Endothelial cell of umbilical vein (primary cell): ENCODE data around the gene PDE3A. TPM values are rescaled to one million over a fixed set of nuclear protein-coding genes. Genes with fewer than 3 reads are reported as not detected.

Experiments
- BruUV-seq: library from RNA; stranded (reverse); fragments of 400-500 nt; replicated peaks from 2 replicates; lab custom pipeline; 2021; lab: Mats Ljungman, UMichigan
- CTCF ChIA-PET: fragments of 300-600, 350-600 bp; sonication (Branson Sonifier 250); formaldehyde crosslinking; loops from one replicate; lab custom pipeline; 2021; ENCODE audit warnings: antibody characterized with exemption, inconsistent platforms; lab: Charles Lee
- POLR2A ChIA-PET: fragments of 300-600, 350-600 bp; sonication (Branson Sonifier 250); formaldehyde crosslinking; loops from one replicate; lab custom pipeline; 2021; ENCODE audit warnings: antibody characterized with exemption, inconsistent platforms; lab: Charles Lee
- DNase-seq: peaks from one replicate; pipeline ENCODE4 v3.0.0-alpha.2; 2011; ENCODE audit warnings: low read depth, low spot score
- FAIRE-seq: peaks from 2 replicates; lab custom pipeline; 2011; peaks lifted over from hg19 to GRCh38; lab: Jason Lieb, UNC
- H2AFZ ChIP-seq: 2 replicates; pipeline ENCODE4 v1.6.0; 2012; ENCODE audit warnings: low read depth, low read length, control low read depth, inconsistent platforms
- H3K27ac ChIP-seq: 2 replicates; pipeline ENCODE4 v1.5.1; 2011; ENCODE audit warnings: low read depth, mild to moderate bottlenecking, control low read depth, low read length, moderate library complexity; ENCODE audit not compliant: insufficient read depth
- H3K27me3 ChIP-seq, 2 experiments: 2 replicates each; pipeline versions ENCODE4 v1.6.0 to v1.6.1; 2011; ENCODE audit warnings: low read length in 2 of 2, mixed read lengths in 1 of 2; ENCODE audit not compliant: control insufficient read depth in 2 of 2, insufficient read depth in 2 of 2
- H3K36me3 ChIP-seq, 2 experiments: 2 replicates in 1 of 2; 3 replicates in 1 of 2; pipeline ENCODE4 v1.5.1; 2011; ENCODE audit warnings: low read length in 2 of 2, mild to moderate bottlenecking in 1 of 2, moderate library complexity in 1 of 2; ENCODE audit not compliant: control insufficient read depth in 2 of 2, insufficient read depth in 2 of 2; ENCODE audit errors: extremely low read depth in 1 of 2
- H3K4me1 ChIP-seq: 3 replicates; pipeline ENCODE4 v1.5.1; 2011; ENCODE audit warnings: mild to moderate bottlenecking, low read length; ENCODE audit not compliant: control insufficient read depth, insufficient read depth; ENCODE audit errors: extremely low read depth
- H3K4me2 ChIP-seq: 2 replicates; pipeline ENCODE4 v1.6.1; 2011; ENCODE audit warnings: low read length, control low read depth, mixed read lengths; ENCODE audit not compliant: insufficient read depth
- H3K4me3 ChIP-seq, 3 experiments: fragments of 200-600 bp in 1 of 3; sonication (generic), shearing (Covaris generic) in 1 of 3; replicated peaks in 1 of 3; 2 replicates each; pipeline ENCODE4 v1.5.1; 2011 to 2016; ENCODE audit warnings: control low read depth in 3 of 3, low read length in 3 of 3, mild to moderate bottlenecking in 2 of 3, inconsistent platforms in 1 of 3, low read depth in 1 of 3, moderate library complexity in 1 of 3; ENCODE audit not compliant: insufficient read depth in 1 of 3
- H3K79me2 ChIP-seq: 2 replicates; pipeline ENCODE4 v1.6.0; 2012; ENCODE audit warnings: low read length, inconsistent platforms; ENCODE audit not compliant: control insufficient read depth, insufficient read depth
- H3K9ac ChIP-seq: replicated peaks from 2 replicates; pipeline ENCODE3; 2011; ENCODE audit warnings: low read length, control low read depth; ENCODE audit not compliant: insufficient read depth; ENCODE audit errors: extremely low read depth
- H3K9me1 ChIP-seq: replicated peaks from 3 replicates; pipeline ENCODE4 v1.6.0; 2011; ENCODE audit warnings: mild to moderate bottlenecking, low read length; ENCODE audit not compliant: control insufficient read depth, insufficient read depth; ENCODE audit errors: extremely low read depth
- H3K9me3 ChIP-seq: replicated peaks from 2 replicates; pipeline ENCODE4 v1.5.1; 2012; ENCODE audit warnings: low read length, inconsistent platforms; ENCODE audit not compliant: control insufficient read depth, insufficient read depth
- H4K20me1 ChIP-seq: replicated peaks from 2 replicates; pipeline ENCODE3; 2011; ENCODE audit warnings: mild to moderate bottlenecking, low read length; ENCODE audit not compliant: control insufficient read depth, insufficient read depth; ENCODE audit errors: extremely low read depth
- EZH2 ChIP-seq: IDR thresholded peaks from 2 replicates; pipeline ENCODE4 v1.6.1; 2012; ENCODE audit warnings: borderline replicate concordance, low read depth, mild to moderate bottlenecking, moderate library complexity, low read length, inconsistent platforms; ENCODE audit not compliant: severe bottlenecking
- FOS ChIP-seq: IDR thresholded peaks from 2 replicates; pipeline ENCODE4 v1.6.1; 2011; ENCODE audit warnings: mild to moderate bottlenecking, low read length, moderate library complexity, borderline replicate concordance; ENCODE audit not compliant: insufficient read depth
- GATA2 ChIP-seq: IDR thresholded peaks from 2 replicates; pipeline ENCODE4 v1.7.0; 2011; ENCODE audit warnings: low read depth, mild to moderate bottlenecking, moderate library complexity, mixed read lengths, low read length; ENCODE audit not compliant: insufficient read length, insufficient read depth
- JUN ChIP-seq: IDR thresholded peaks from 2 replicates; pipeline ENCODE4 v1.6.1; 2011; ENCODE audit warnings: borderline replicate concordance, low read depth; ENCODE audit not compliant: insufficient read length, insufficient read depth
- MAX ChIP-seq: IDR thresholded peaks from 2 replicates; pipeline ENCODE4 v1.6.1; 2011; ENCODE audit not compliant: insufficient read depth, insufficient read length
- MYC ChIP-seq: IDR thresholded peaks from one replicate; pipeline ENCODE4 v1.6.1; 2011; ENCODE audit warnings: mild to moderate bottlenecking, low read depth, low read length
- POLR2A ChIP-seq: IDR thresholded peaks from 2 replicates; pipeline ENCODE4 v1.6.1; 2012; ENCODE audit warnings: low read depth, mild to moderate bottlenecking, control low read depth, low read length
- POLR2AphosphoS5 ChIP-seq: IDR thresholded peaks from 2 replicates; pipeline ENCODE4 v1.6.1; 2012; ENCODE audit warnings: low read depth, mild to moderate bottlenecking, control low read depth, low read length, moderate library complexity; ENCODE audit not compliant: insufficient read depth
- dilution Hi-C: fragments of 300-500 bp; cut with MboI; formaldehyde crosslinking; loops from one replicate; pipeline ENCODE4 v1.15.0; 2019; ENCODE audit warnings: low sequenced_read_pairs; ENCODE audit not compliant: extremely low pct_ligation_motif_present
- intact Hi-C: fragments of 100-400 bp; cut with micrococcal nuclease; formaldehyde crosslinking; loops from one replicate; pipeline ENCODE4 v1.10.0; 2022
- polyA plus RNA-seq, 4 experiments: library from polyadenylated mRNA; depleted of rRNA in 3 of 4; stranded (reverse) in 3 of 4; unstranded in 1 of 4; fragments of >200 nt; gene quantifications; 2 replicates each; pipeline versions ENCODE4 v1.2.1 to v1.2.3, GENCODE V29; 2011 to 2012; ENCODE audit warnings: missing spikeins in 1 of 4
- total RNA-seq: library from RNA; stranded (reverse); gene quantifications from 2 replicates; pipeline ENCODE4 v1.2.3, GENCODE V29; 2021
- TF ChIP-seq, protein P1 (sequence below), 2 donors: IDR thresholded peaks; 1 replicate in 1 of 2; 2 replicates in 1 of 2; pipeline ENCODE4 v1.5.1; 2011; ENCODE audit warnings: low read length in 2 of 2, mild to moderate bottlenecking in 2 of 2, moderate library complexity in 2 of 2, control low read depth in 1 of 2, inconsistent platforms in 1 of 2, low read depth in 1 of 2; ENCODE audit not compliant: insufficient read depth in 1 of 2; ENCODE audit errors: extremely low read depth in 1 of 2

Gene PDE3A
- total and polyA plus RNA-seq, 2 donors (not counting 3 experiments of a cell fraction or from before 2014, with no cell fraction given): 14.0 to 27.4 TPM

DNA sequence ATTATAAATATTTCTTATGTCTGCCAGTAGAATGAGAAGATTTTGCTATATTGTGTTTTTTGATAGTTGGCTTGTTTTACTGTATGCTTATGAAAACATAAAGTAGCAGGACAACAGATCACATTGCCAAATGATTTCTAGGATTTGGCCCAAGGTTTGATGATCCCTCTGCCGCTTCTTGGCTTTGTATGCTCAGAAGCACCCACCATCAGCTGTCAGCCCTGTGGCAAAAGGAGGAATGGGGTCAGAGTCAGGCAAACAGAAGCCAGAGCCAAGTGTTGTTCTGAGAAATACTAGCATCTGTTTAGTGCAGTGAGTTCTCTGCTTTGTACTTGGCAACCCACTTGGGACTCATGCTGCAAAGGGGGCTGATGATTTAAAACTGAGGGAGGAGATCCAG lies 152.2 kb downstream of the PDE3A start:
- no peak overlapping the region for H3K27ac ChIP-seq
- dilution Hi-C loops (no loop called here), intact Hi-C loops (no loop called here)
- H3K36me3 ChIP-seq: no peaks in the 10 kb centered on the region
- no peak for DNase-seq
- H3K4me3 ChIP-seq: no peak overlapping the region
- BruUV-seq: no TSS peak
- H3K9ac ChIP-seq: no peak overlapping the region
- ChIA-PET POLR2A (no interaction called here), CTCF (interaction anchor here (1.0 to 1.7 kb wide), 2 partner anchors 11 to 29 kb away, joined by 3 to 8 read pairs; no protein-coding TSS in a partner anchor)
- H2AFZ ChIP-seq: no peak overlapping the region
- H3K4me1 ChIP-seq: no peaks in the 10 kb centered on the region
- H3K27me3 ChIP-seq: no peaks in the 10 kb centered on the region
- H3K9me1 ChIP-seq: no peaks in the 10 kb centered on the region
- FAIRE-seq: no peak
- H3K9me3 ChIP-seq: no peaks in the 10 kb centered on the region
- H3K4me2 ChIP-seq: no peak overlapping the region
- TF ChIP-seq MYC (no peak), POLR2A (no peak), EZH2 (no peak), MAX (no peak), JUN (no peak), POLR2AphosphoS5 (no peak), GATA2 (no peak), FOS (no peak)
- TF ChIP-seq, protein P1, sequence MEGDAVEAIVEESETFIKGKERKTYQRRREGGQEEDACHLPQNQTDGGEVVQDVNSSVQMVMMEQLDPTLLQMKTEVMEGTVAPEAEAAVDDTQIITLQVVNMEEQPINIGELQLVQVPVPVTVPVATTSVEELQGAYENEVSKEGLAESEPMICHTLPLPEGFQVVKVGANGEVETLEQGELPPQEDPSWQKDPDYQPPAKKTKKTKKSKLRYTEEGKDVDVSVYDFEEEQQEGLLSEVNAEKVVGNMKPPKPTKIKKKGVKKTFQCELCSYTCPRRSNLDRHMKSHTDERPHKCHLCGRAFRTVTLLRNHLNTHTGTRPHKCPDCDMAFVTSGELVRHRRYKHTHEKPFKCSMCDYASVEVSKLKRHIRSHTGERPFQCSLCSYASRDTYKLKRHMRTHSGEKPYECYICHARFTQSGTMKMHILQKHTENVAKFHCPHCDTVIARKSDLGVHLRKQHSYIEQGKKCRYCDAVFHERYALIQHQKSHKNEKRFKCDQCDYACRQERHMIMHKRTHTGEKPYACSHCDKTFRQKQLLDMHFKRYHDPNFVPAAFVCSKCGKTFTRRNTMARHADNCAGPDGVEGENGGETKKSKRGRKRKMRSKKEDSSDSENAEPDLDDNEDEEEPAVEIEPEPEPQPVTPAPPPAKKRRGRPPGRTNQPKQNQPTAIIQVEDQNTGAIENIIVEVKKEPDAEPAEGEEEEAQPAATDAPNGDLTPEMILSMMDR (IDR thresholded peaks at IDR 0.05; ENCODE audit: extremely low read depth in 1 of 2, insufficient read depth in 1 of 2, low read depth in 1 of 2, low read length in 2 of 2): no peak
- no peaks in the 10 kb centered on the region for H3K79me2 ChIP-seq
- H4K20me1 ChIP-seq: no peaks in the 10 kb centered on the region
